ENCODE results near the gene RPS6KA4. TPM values are rescaled to one million over a fixed set of nuclear protein-coding genes. Genes with fewer than 3 reads are reported as not detected.

The RPS6KA4 gene
- total RNA-seq, 1 experiment from 2014 or later, result 67.3 TPM

DNA sequence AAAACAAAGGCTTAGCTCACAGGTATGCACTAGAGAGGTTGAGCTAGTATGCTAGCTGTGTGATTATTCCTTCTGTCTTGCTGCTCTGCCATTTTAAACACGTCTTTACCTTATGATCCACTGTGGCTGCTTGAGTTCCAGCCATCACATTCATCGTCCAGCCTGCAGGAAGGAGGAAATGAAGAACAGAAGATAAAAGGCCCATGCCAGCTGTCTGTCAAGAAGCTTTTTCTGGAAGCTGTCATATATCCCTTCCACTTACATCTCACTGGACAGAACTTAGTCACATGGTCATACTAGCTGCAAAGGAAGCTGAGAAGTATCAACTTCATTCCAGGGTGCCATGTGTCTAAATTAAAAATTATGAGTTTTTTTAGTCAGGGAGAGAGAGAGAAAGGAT lies 31.6 kb upstream of the RPS6KA4 start:
- Histone ChIP-seq H4K20me1 (ENCODE audit: insufficient read depth) (no peaks in the 10 kb centered on the region), H3K27ac (ENCODE audit: low read depth, low read length) (no peak overlapping the region), H3K4me2 (ENCODE audit: low read length) (no peak overlapping the region), H3K4me1 (ENCODE audit: control insufficient read depth in 1 of 2, insufficient read depth in 2 of 2, low read length in 2 of 2) (peaks cover 14 to 37% of the 10 kb centered on the region in 2 experiments), H3K9me2 (ENCODE audit: insufficient read depth) (no peaks in the 10 kb centered on the region), H3K79me2 (ENCODE audit: insufficient read depth, low read length) (no peaks in the 10 kb centered on the region), H3K9me3 (ENCODE audit: control insufficient read depth in 1 of 2, insufficient read depth in 1 of 2, low read depth in 1 of 2, low read length in 2 of 2) (no peaks in the 10 kb centered on the region), H3K27me3 (ENCODE audit: insufficient read depth, low read length) (no peaks in the 10 kb centered on the region), H3K4me3 (replicated peaks in 1 of 2; ENCODE audit: low read depth in 1 of 2, low read length in 2 of 2) (no peak overlapping the region), H3K36me3 (ENCODE audit: control insufficient read depth in 1 of 2, insufficient read depth in 2 of 2, low read length in 2 of 2) (no peaks in the 10 kb centered on the region), H2AFZ (ENCODE audit: low read depth, low read length, poor library complexity, severe bottlenecking) (no peak overlapping the region), H3K9ac (ENCODE audit: low read length) (no peak overlapping the region)
- no peak for TF ChIP-seq ZBTB33 (IDR thresholded peaks at IDR 0.05; ENCODE audit: extremely low read depth, insufficient replicate concordance, low read length)
- DNase-seq (ENCODE audit: low read depth, low spot score) (no peak), ATAC-seq (no peak)
- ChIA-PET RAD21 (ENCODE audit: low non-redundant PET in 1 of 2, low total read pairs in 2 of 2, uncharacterized antibody in 2 of 2, unreplicated experiment in 2 of 2) (no interaction called here), CTCF (interaction anchor here (0.6 to 1.7 kb wide), 2 partner anchors 28 to 54 kb away, joined by 3 to 6 read pairs; no protein-coding TSS in a partner anchor), POLR2A (interaction anchor here (1.9 kb wide), 1 partner anchor 10 kb away, joined by 13 read pairs; the partner anchor contains the start of genes PRDX5 and TRMT112)
- no TSS peak for BruUV-seq (replicated peaks)
- intact Hi-C loops (cut with micrococcal nuclease), result no loop called here

- ChIA-PET RAD21 (ENCODE audit: low non-redundant PET in 1 of 2, low total read pairs in 2 of 2, uncharacterized antibody in 2 of 2, unreplicated experiment in 2 of 2) (no interaction called here), POLR2A (interaction anchor here (1.9 kb wide), 1 partner anchor 10 kb away, joined by 13 read pairs; the partner anchor contains the start of genes PRDX5 and TRMT112), CTCF (interaction anchor here (1.7 kb wide), 1 partner anchor 27 kb away, joined by 6 read pairs; no protein-coding TSS in a partner anchor)
- Histone ChIP-seq H3K9ac (ENCODE audit: low read length) (no peak overlapping the region), H3K4me1 (ENCODE audit: control insufficient read depth in 1 of 2, insufficient read depth in 2 of 2, low read length in 2 of 2) (peaks cover 16 to 37% of the 10 kb centered on the region in 2 experiments), H3K27me3 (ENCODE audit: insufficient read depth, low read length) (no peaks in the 10 kb centered on the region), H3K4me3 (replicated peaks in 1 of 2; ENCODE audit: low read depth in 1 of 2, low read length in 2 of 2) (no peak overlapping the region), H4K20me1 (ENCODE audit: insufficient read depth) (no peaks in the 10 kb centered on the region), H3K79me2 (ENCODE audit: insufficient read depth, low read length) (no peaks in the 10 kb centered on the region), H3K36me3 (ENCODE audit: control insufficient read depth in 1 of 2, insufficient read depth in 2 of 2, low read length in 2 of 2) (no peaks in the 10 kb centered on the region), H3K4me2 (ENCODE audit: low read length) (no peak overlapping the region), H3K27ac (ENCODE audit: low read depth, low read length) (no peak overlapping the region), H3K9me3 (ENCODE audit: control insufficient read depth in 1 of 2, insufficient read depth in 1 of 2, low read depth in 1 of 2, low read length in 2 of 2) (no peaks in the 10 kb centered on the region), H3K9me2 (ENCODE audit: insufficient read depth) (no peaks in the 10 kb centered on the region), H2AFZ (ENCODE audit: low read depth, low read length, poor library complexity, severe bottlenecking) (no peak overlapping the region)
- ATAC-seq, result no peak
- no peak for DNase-seq (ENCODE audit: low read depth, low spot score)
- intact Hi-C loops (cut with micrococcal nuclease), result no loop called here
- TF ChIP-seq YY1 (IDR thresholded peaks at IDR 0.05; ENCODE audit: extremely low read depth, insufficient replicate concordance, low read depth, low read length) (no peak), ZFX (IDR thresholded peaks at IDR 0.05) (no peak)
- BruUV-seq (replicated peaks), result no TSS peak
Measured at GRCh38 chr11:64327993-64328392, 31.0 kb upstream of the RPS6KA4 start.

Measured in HCT116 (cell line).